NCI-H128 (cell line): ENCODE measurements around the gene AIDA.
"Not testable (repeated sequence)": the region's sequence is repeated elsewhere in the genome, so short reads cannot be mapped to it uniquely, and the experiment has no call there.

Experiments used
- DNase-seq: peaks from one replicate; lab custom pipeline; 2025; ENCODE audit not compliant: unreplicated experiment; lab: John Stamatoyannopoulos, UW

The AIDA gene

GRCh38 chr1:222712253-222713090 is at the start of gene AIDA, which contains the start of gene BROX:
Gene AIDA (minus strand): TSS chr1:222712491. CDS start chr1:222712317, 174 bp downstream.
Gene BROX (plus strand): TSS chr1:222712564. CDS start chr1:222715700, 3,136 bp downstream.
- DNase-seq: peak; percentile 87

- DNase-seq: no peak
Observed at GRCh38 chr1:222761083-222761482, 48.8 kb upstream of the AIDA start.

- no peak for DNase-seq
Observed at GRCh38 chr1:222759451-222760035, 47.3 kb upstream of the AIDA start.

- no peak for DNase-seq
Observed at GRCh38 chr1:222757646-222758268, 45.5 kb upstream of the AIDA start.

GRCh38 chr1:222754366-222755139 is 42.3 kb upstream of the AIDA start:
- DNase-seq: no peak

GRCh38 chr1:222751255-222751654 is 39.0 kb upstream of the AIDA start:
- no peak for DNase-seq

- no peak for DNase-seq
Observed at GRCh38 chr1:222750651-222751050, 38.4 kb upstream of the AIDA start.

- DNase-seq: no peak
Observed at GRCh38 chr1:222749927-222750326, 37.6 kb upstream of the AIDA start.

- not testable (repeated sequence) for DNase-seq
Observed at GRCh38 chr1:222741630-222742457, 29.6 kb upstream of the AIDA start.

GRCh38 chr1:222739929-222740328 is 27.6 kb upstream of the AIDA start:
- no peak for DNase-seq

GRCh38 chr1:222739465-222739864 is 27.2 kb upstream of the AIDA start:
- no peak for DNase-seq

GRCh38 chr1:222736972-222737371 is 24.7 kb upstream of the AIDA start, which contains the start of gene FAM177B:
Gene FAM177B (plus strand): TSS chr1:222737202. CDS start chr1:222746546, 9,344 bp downstream.
- no peak for DNase-seq

GRCh38 chr1:222736470-222736869 is 24.2 kb upstream of the AIDA start:
- no peak for DNase-seq

GRCh38 chr1:222734740-222735139 is 22.4 kb upstream of the AIDA start:
- no peak for DNase-seq

- DNase-seq: no peak
Observed at GRCh38 chr1:222732216-222733159, 20.2 kb upstream of the AIDA start.

- DNase-seq: no peak
Observed at GRCh38 chr1:222730866-222731265, 18.6 kb upstream of the AIDA start.

GRCh38 chr1:222728746-222729145 is 16.5 kb upstream of the AIDA start:
- no peak for DNase-seq

- DNase-seq: no peak
Observed at GRCh38 chr1:222716393-222716792, 4.1 kb upstream of the AIDA start.
